Astrocyte (in vitro differentiated cells and primary cell): ENCODE results near the gene TRRAP.

Experiments
- EZH2 ChIP-seq: IDR thresholded peaks from 2 replicates; pipeline ENCODE4 v1.6.1; 2012; ENCODE audit warnings: mild to moderate bottlenecking, low read length, inconsistent platforms; ENCODE audit not compliant: insufficient read depth
- TF ChIP-seq, protein P1 (sequence below): IDR thresholded peaks from 2 replicates; pipeline ENCODE4 v1.5.1; 2011; ENCODE audit warnings: low read depth, mild to moderate bottlenecking, inconsistent platforms, low read length, moderate library complexity; ENCODE audit not compliant: insufficient read depth

- TF ChIP-seq, protein P1, sequence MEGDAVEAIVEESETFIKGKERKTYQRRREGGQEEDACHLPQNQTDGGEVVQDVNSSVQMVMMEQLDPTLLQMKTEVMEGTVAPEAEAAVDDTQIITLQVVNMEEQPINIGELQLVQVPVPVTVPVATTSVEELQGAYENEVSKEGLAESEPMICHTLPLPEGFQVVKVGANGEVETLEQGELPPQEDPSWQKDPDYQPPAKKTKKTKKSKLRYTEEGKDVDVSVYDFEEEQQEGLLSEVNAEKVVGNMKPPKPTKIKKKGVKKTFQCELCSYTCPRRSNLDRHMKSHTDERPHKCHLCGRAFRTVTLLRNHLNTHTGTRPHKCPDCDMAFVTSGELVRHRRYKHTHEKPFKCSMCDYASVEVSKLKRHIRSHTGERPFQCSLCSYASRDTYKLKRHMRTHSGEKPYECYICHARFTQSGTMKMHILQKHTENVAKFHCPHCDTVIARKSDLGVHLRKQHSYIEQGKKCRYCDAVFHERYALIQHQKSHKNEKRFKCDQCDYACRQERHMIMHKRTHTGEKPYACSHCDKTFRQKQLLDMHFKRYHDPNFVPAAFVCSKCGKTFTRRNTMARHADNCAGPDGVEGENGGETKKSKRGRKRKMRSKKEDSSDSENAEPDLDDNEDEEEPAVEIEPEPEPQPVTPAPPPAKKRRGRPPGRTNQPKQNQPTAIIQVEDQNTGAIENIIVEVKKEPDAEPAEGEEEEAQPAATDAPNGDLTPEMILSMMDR: peak; percentile 83
- no peak for TF ChIP-seq EZH2
These were observed 36.9 kb upstream of the TRRAP start for GRCh38 chr7:98841179-98841997.
